Prostate gland (tissue), 1 donor: ENCODE data around the gene CAPRIN1.

ENCODE experiments used
- POLR2A ChIP-seq: fragments of 450-650 bp; IDR thresholded peaks from one replicate; pipeline ENCODE4 v1.6.1; 2016; ENCODE audit warnings: antibody characterized with exemption, mild to moderate bottlenecking
- POLR2AphosphoS5 ChIP-seq: sonication (generic); formaldehyde crosslinking; IDR thresholded peaks from one replicate; pipeline ENCODE4 v1.6.1; 2017; ENCODE audit warnings: antibody characterized with exemption

DNA sequence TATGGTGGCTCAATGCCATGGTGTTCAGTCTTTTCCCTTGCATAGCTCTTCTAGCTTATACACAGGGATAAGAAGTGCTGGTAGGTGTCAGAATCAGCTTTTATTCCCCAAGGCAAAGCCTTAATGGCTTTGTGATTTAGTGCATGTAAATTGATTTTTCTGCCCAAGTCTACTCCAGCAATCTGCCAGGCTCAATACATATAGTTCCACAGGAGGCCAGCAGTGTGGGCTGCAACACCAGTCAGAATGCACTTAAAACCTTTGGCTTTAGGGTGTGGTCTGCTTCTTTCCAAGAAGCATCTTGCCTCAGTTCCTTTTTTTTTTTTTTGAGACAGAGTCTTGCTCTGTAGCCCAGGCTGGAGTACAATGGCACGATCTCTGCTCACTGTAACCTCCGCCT, 14.5 kb upstream of the CAPRIN1 start:
- TF ChIP-seq POLR2AphosphoS5 (no peak), POLR2A (no peak)
